HCT116 (cell line): ENCODE measurements around the gene BICD1. TPM values are rescaled to one million over a fixed set of nuclear protein-coding genes. Genes with fewer than 3 reads are reported as not detected.

Experiments
- ATAC-seq: fragments of 200-7000 bp; cut with Tn5 transposase; 2 replicates; pipeline ENCODE4 v1.9.1; 2020; ENCODE audit warnings: mild to moderate bottlenecking, moderate library complexity
- BruUV-seq: library from RNA; stranded (reverse); fragments of 400-500 nt; replicated peaks from 2 replicates; lab custom pipeline; 2021; lab: Mats Ljungman, UMichigan
- CTCF ChIA-PET: fragments of 300-600 bp; sonication (Branson Sonifier 250); formaldehyde crosslinking; loops from one replicate; lab custom pipeline; 2021; ENCODE audit warnings: antibody characterized with exemption; lab: Charles Lee
- POLR2A ChIA-PET: fragments of 300-600, 350-600 bp; sonication (Branson Sonifier 250); formaldehyde crosslinking; loops from one replicate; lab custom pipeline; 2021; ENCODE audit warnings: antibody characterized with exemption; lab: Charles Lee
- RAD21 ChIA-PET, 2 experiments: fragments of 300-600 bp; sonication (Branson Sonifier 250); formaldehyde crosslinking; loops; one replicate each; lab custom pipeline; 2023; ENCODE audit warnings: low total read pairs in 2 of 2; ENCODE audit not compliant: uncharacterized antibody in 2 of 2, unreplicated experiment in 2 of 2, low non-redundant PET in 1 of 2; lab: Charles Lee
- DNase-seq: peaks from one replicate; pipeline ENCODE4 v3.0.0-alpha.2; 2010; ENCODE audit warnings: low read depth, low spot score
- H2AFZ ChIP-seq: fragments of 200-600 bp; shearing (Covaris generic), sonication (generic); 2 replicates; pipeline ENCODE4 v1.6.1; 2017; ENCODE audit warnings: low read depth, mixed run types, mixed read lengths, antibody characterized with exemption, low read length; ENCODE audit not compliant: poor library complexity, severe bottlenecking
- H3K27ac ChIP-seq: 2 replicates; pipeline ENCODE4 v1.5.1; 2012; ENCODE audit warnings: low read depth, low read length
- H3K27me3 ChIP-seq: fragments of 200-600 bp; sonication (generic); 2 replicates; pipeline ENCODE4 v1.6.1; 2016; ENCODE audit warnings: mixed run types, low read length, mixed read lengths; ENCODE audit not compliant: insufficient read depth
- H3K36me3 ChIP-seq, 2 experiments: fragments of 200-500 bp in 1 of 2; fragments of 200-600 bp in 1 of 2; sonication (Bioruptor generic) in 1 of 2; sonication (generic) in 1 of 2; 2 replicates each; pipeline versions ENCODE4 v1.5.1 to v1.6.1; 2014 to 2016; ENCODE audit warnings: low read length in 2 of 2, inconsistent platforms in 1 of 2, mixed read lengths in 1 of 2, mixed run types in 1 of 2; ENCODE audit not compliant: insufficient read depth in 2 of 2, control insufficient read depth in 1 of 2
- H3K4me1 ChIP-seq, 2 experiments: fragments of 200-600 bp in 1 of 2; sonication (generic) in 1 of 2; 2 replicates each; pipeline versions ENCODE4 v1.5.1 to v1.6.1; 2012 to 2017; ENCODE audit warnings: low read length in 2 of 2, inconsistent platforms in 1 of 2, mild to moderate bottlenecking in 1 of 2, mixed read lengths in 1 of 2, mixed run types in 1 of 2, moderate library complexity in 1 of 2; ENCODE audit not compliant: insufficient read depth in 2 of 2, control insufficient read depth in 1 of 2
- H3K4me2 ChIP-seq: fragments of 200-600 bp; sonication (generic); 2 replicates; pipeline ENCODE4 v1.6.1; 2017; ENCODE audit warnings: mixed run types, low read length, mixed read lengths
- H3K4me3 ChIP-seq, 2 experiments: fragments of 200-600 bp in 1 of 2; sonication (generic) in 1 of 2; replicated peaks in 1 of 2; 2 replicates each; pipeline ENCODE4 v1.5.1; 2011 to 2016; ENCODE audit warnings: low read length in 2 of 2, control low read depth in 1 of 2, low read depth in 1 of 2, mild to moderate bottlenecking in 1 of 2, mixed read lengths in 1 of 2, mixed run types in 1 of 2
- H3K79me2 ChIP-seq: fragments of 200-600 bp; sonication (generic); 2 replicates; pipeline ENCODE4 v1.6.1; 2017; ENCODE audit warnings: mild to moderate bottlenecking, mixed run types, low read length, moderate library complexity, mixed read lengths; ENCODE audit not compliant: insufficient read depth
- H3K9ac ChIP-seq: fragments of 200-600 bp; sonication (generic); 2 replicates; pipeline ENCODE4 v1.6.1; 2016; ENCODE audit warnings: low read length, mixed read lengths
- H3K9me2 ChIP-seq: fragments of 200-600 bp; sonication (generic), shearing (Covaris generic); 2 replicates; pipeline ENCODE4 v1.6.1; 2017; ENCODE audit warnings: mixed run types, mild to moderate bottlenecking, moderate library complexity; ENCODE audit not compliant: insufficient read depth
- H3K9me3 ChIP-seq, 2 experiments: fragments of 200-500 bp in 1 of 2; fragments of 200-600 bp in 1 of 2; sonication (Bioruptor generic) in 1 of 2; sonication (generic) in 1 of 2; 2 replicates each; pipeline ENCODE4 v1.6.1; 2014 to 2017; ENCODE audit warnings: low read length in 2 of 2, mixed read lengths in 2 of 2, inconsistent platforms in 1 of 2, low read depth in 1 of 2, mild to moderate bottlenecking in 1 of 2, mixed run types in 1 of 2, moderate library complexity in 1 of 2; ENCODE audit not compliant: control insufficient read depth in 1 of 2, insufficient read depth in 1 of 2
- H4K20me1 ChIP-seq: fragments of 200-600 bp; sonication (generic), shearing (Covaris generic); 2 replicates; pipeline ENCODE4 v1.6.1; 2017; ENCODE audit warnings: mixed run types, mild to moderate bottlenecking, moderate library complexity; ENCODE audit not compliant: insufficient read depth
- CEBPB ChIP-seq: IDR thresholded peaks from 2 replicates; pipeline ENCODE4 v1.6.1; 2012; ENCODE audit warnings: low read depth
- EGR1 ChIP-seq: IDR thresholded peaks from 2 replicates; pipeline ENCODE4 v1.6.1; 2012; ENCODE audit warnings: low read depth
- ELF1 ChIP-seq: IDR thresholded peaks from 2 replicates; pipeline ENCODE4 v1.6.1; 2012; ENCODE audit warnings: low read depth, borderline replicate concordance
- EZH2 ChIP-seq: fragments of 200-600 bp; sonication (generic); IDR thresholded peaks from 2 replicates; pipeline ENCODE4 v1.6.1; 2017; ENCODE audit warnings: antibody characterized with exemption, mixed run types
- FOSL1 ChIP-seq: IDR thresholded peaks from 2 replicates; pipeline ENCODE4 v1.6.1; 2012; ENCODE audit warnings: low read depth
- JUND ChIP-seq: IDR thresholded peaks from 2 replicates; pipeline ENCODE4 v1.6.1; 2012
- POLR2AphosphoS5 ChIP-seq: IDR thresholded peaks from 2 replicates; pipeline ENCODE4 v1.6.1; 2011; ENCODE audit warnings: mild to moderate bottlenecking, low read depth, low read length, moderate library complexity
- RAD21 ChIP-seq: IDR thresholded peaks from 2 replicates; pipeline ENCODE4 v1.6.1; 2012; ENCODE audit warnings: low read depth, mild to moderate bottlenecking
- SIN3A ChIP-seq: IDR thresholded peaks from 2 replicates; pipeline ENCODE4 v1.6.1; 2012; ENCODE audit warnings: low read depth
- SRF ChIP-seq: IDR thresholded peaks from 2 replicates; pipeline ENCODE4 v1.6.1; 2012; ENCODE audit warnings: low read depth
- YY1 ChIP-seq: IDR thresholded peaks from 2 replicates; pipeline ENCODE4 v1.6.1; 2011; ENCODE audit warnings: low read length, low read depth, moderate library complexity, mild to moderate bottlenecking; ENCODE audit not compliant: insufficient replicate concordance; ENCODE audit errors: extremely low read depth
- ZNF274 ChIP-seq: fragments of 200-500 bp; sonication (Bioruptor generic); IDR thresholded peaks from 2 replicates; pipeline ENCODE4 v1.6.1; 2014; ENCODE audit warnings: mild to moderate bottlenecking, low read depth, low read length, inconsistent platforms
- intact Hi-C: fragments of 100-400 bp; cut with micrococcal nuclease; formaldehyde crosslinking; loops from 2 replicates; pipeline ENCODE4 v1.10.0; 2022
- total RNA-seq: library from RNA; stranded (reverse); gene quantifications from one replicate; pipeline ENCODE4 v1.2.1, GENCODE V29; 2021; ENCODE audit not compliant: unreplicated experiment
- TF ChIP-seq, protein P1 (sequence below): IDR thresholded peaks from 2 replicates; pipeline ENCODE4 v1.6.1; 2012

The BICD1 gene
- total RNA-seq, 1 experiment from 2014 or later: 32.5 TPM

GRCh38 chr12:32322354-32322753 lies 215.7 kb downstream of the BICD1 start:
- H3K79me2 ChIP-seq: no peaks in the 10 kb centered on the region
- CTCF ChIA-PET: interaction anchor here (0.5 kb wide), 1 partner anchor 662 kb away, joined by 3 read pairs; no protein-coding TSS in a partner anchor
- no peak overlapping the region for H2AFZ ChIP-seq
- no peaks in the 10 kb centered on the region for H3K9me2 ChIP-seq
- no peaks in the 10 kb centered on the region for H3K4me1 ChIP-seq
- H3K27me3 ChIP-seq: no peaks in the 10 kb centered on the region
- H3K27ac ChIP-seq: no peak overlapping the region
- H3K4me3 ChIP-seq: no peak overlapping the region
- no peaks in the 10 kb centered on the region for H3K9me3 ChIP-seq
- TF ChIP-seq EZH2 (no peak), SRF (no peak), YY1 (no peak), JUND (no peak), FOSL1 (no peak), RAD21 (no peak), ELF1 (no peak), SIN3A (no peak), POLR2AphosphoS5 (no peak)
- TF ChIP-seq, protein P1, sequence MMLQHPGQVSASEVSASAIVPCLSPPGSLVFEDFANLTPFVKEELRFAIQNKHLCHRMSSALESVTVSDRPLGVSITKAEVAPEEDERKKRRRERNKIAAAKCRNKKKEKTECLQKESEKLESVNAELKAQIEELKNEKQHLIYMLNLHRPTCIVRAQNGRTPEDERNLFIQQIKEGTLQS: no peak
- ATAC-seq (no peak), DNase-seq (no peak)
- H4K20me1 ChIP-seq: no peaks in the 10 kb centered on the region
- no peak overlapping the region for H3K9ac ChIP-seq
- H3K4me2 ChIP-seq: no peak overlapping the region
- no TSS peak for BruUV-seq
- intact Hi-C loops: no loop called here
- H3K36me3 ChIP-seq: no peaks in the 10 kb centered on the region
- POLR2A ChIA-PET: no interaction called here
- RAD21 ChIA-PET: no interaction called here

GRCh38 chr12:32331133-32331532 lies 224.5 kb downstream of the BICD1 start:
- CTCF ChIA-PET: no interaction called here
- no TSS peak for BruUV-seq
- H3K4me3 ChIP-seq: no peak overlapping the region
- no peaks in the 10 kb centered on the region for H3K9me3 ChIP-seq
- no peaks in the 10 kb centered on the region for H3K36me3 ChIP-seq
- ATAC-seq (no peak), DNase-seq (no peak)
- H3K4me1 ChIP-seq: no peaks in the 10 kb centered on the region
- H3K79me2 ChIP-seq: no peaks in the 10 kb centered on the region
- no peak overlapping the region for H3K9ac ChIP-seq
- H3K4me2 ChIP-seq: no peak overlapping the region
- TF ChIP-seq SIN3A (no peak), SRF (no peak), CEBPB (no peak), ZNF274 (no peak), ELF1 (no peak), EGR1 (no peak), POLR2AphosphoS5 (no peak)
- TF ChIP-seq, protein P1: no peak
- no peaks in the 10 kb centered on the region for H3K9me2 ChIP-seq
- intact Hi-C loops: no loop called here
- H4K20me1 ChIP-seq: no peaks in the 10 kb centered on the region
- no peak overlapping the region for H3K27ac ChIP-seq
- no peaks in the 10 kb centered on the region for H3K27me3 ChIP-seq
- no peak overlapping the region for H2AFZ ChIP-seq
- RAD21 ChIA-PET: no interaction called here
- POLR2A ChIA-PET: no interaction called here
